NB4 (cell line): ENCODE data around the gene HNRNPU.

Source experiments
- DNase-seq: peaks from one replicate; pipeline ENCODE4 v3.0.0; 2010; ENCODE audit warnings: low read depth
- H3K4me3 ChIP-seq: one replicate; pipeline ENCODE4 v1.5.1; 2011; ENCODE audit warnings: mild to moderate bottlenecking, low read depth, low read length, moderate library complexity
- MYC ChIP-seq: IDR thresholded peaks from 2 replicates; pipeline ENCODE4 v1.6.1; 2011; ENCODE audit warnings: low read depth, low read length
- POLR2A ChIP-seq: IDR thresholded peaks from 2 replicates; pipeline ENCODE4 v1.6.1; 2011; ENCODE audit warnings: mild to moderate bottlenecking; ENCODE audit not compliant: insufficient read length; ENCODE audit errors: extremely low read depth
- TF ChIP-seq, protein P1 (sequence below): IDR thresholded peaks from 2 replicates; pipeline ENCODE4 v1.6.1; 2011; ENCODE audit warnings: low read depth, low read length
- TF ChIP-seq, protein P2 (sequence below): IDR thresholded peaks from one replicate; pipeline ENCODE4 v1.5.1; 2012; ENCODE audit warnings: low read depth, low read length

HNRNPU gene

DNA sequence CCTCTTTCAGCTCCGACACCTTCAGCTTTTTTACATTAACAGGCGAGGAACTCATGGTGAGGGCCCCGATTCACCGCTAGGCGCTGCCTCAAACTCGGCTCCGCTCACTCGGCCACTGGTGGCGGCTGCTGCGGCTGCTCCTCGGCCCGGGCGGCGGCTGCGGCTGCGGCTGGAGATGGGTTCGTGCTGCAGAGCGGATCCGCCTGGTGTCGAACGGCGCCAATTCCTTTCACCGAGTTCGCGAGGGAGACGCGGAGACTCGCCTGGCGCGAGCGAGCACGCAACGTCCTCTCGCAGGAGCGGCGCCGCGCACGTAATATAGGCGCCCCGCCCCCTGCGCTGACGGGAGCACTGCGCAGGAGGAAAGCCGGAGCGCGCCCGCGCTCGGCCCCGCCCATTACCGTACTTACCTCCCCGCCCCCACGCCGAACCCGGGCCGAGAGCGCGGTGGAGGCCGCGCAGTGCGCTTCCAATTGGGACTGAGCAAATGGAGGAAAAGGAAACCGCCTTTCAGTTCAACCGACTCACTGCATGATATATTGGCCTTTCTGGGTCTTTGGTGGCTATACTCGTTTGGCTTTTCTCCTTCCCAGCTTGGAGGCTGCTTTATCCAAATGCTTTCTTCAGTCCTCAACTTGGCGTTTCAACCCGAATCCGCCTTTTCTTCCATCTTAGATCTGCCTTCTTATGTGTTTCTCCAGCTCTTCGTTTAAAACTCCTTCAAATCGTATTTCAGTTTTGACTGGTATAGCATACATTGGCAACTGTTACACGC, at the start of gene HNRNPU:
TSS of gene HNRNPU (minus strand) at position 291 of the 775 bp plus-strand sequence. CDS start at position 55, 236 bp downstream.
- peak within 1 kb of the TSS; percentile 90 for H3K4me3 ChIP-seq
- TF ChIP-seq MYC (peak; percentile 79), POLR2A (peak; percentile 96)
- TF ChIP-seq, protein P1, sequence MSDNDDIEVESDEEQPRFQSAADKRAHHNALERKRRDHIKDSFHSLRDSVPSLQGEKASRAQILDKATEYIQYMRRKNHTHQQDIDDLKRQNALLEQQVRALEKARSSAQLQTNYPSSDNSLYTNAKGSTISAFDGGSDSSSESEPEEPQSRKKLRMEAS = peak; percentile 43
- TF ChIP-seq, protein P2, sequence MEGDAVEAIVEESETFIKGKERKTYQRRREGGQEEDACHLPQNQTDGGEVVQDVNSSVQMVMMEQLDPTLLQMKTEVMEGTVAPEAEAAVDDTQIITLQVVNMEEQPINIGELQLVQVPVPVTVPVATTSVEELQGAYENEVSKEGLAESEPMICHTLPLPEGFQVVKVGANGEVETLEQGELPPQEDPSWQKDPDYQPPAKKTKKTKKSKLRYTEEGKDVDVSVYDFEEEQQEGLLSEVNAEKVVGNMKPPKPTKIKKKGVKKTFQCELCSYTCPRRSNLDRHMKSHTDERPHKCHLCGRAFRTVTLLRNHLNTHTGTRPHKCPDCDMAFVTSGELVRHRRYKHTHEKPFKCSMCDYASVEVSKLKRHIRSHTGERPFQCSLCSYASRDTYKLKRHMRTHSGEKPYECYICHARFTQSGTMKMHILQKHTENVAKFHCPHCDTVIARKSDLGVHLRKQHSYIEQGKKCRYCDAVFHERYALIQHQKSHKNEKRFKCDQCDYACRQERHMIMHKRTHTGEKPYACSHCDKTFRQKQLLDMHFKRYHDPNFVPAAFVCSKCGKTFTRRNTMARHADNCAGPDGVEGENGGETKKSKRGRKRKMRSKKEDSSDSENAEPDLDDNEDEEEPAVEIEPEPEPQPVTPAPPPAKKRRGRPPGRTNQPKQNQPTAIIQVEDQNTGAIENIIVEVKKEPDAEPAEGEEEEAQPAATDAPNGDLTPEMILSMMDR = no peak
- DNase-seq = peak; percentile 97

DNA sequence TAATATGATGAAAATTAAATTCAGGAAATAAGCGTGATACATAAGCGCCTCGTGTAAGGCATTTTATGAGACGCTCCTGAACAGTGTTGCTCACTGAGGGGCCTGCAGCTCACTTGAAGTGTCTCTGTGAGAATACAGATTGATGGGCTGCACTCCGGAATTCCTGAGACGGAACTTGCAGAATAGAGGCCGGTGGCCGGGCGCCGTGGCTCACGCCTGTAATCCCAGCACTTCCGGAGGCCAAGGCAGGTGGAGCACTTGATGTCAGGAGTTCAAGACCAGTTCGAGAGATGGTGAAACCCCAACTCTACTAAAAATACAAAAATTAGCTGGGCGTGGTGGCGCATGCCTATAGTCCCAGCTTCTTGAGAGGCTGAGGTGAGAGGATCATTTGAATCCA, 49.5 kb upstream of the HNRNPU start:
- H3K4me3 ChIP-seq = no peak overlapping the region
- TF ChIP-seq, protein P2 = no peak
- no peak for TF ChIP-seq POLR2A
- TF ChIP-seq MYC = no peak
- TF ChIP-seq, protein P1 = no peak
- no peak for DNase-seq

DNA sequence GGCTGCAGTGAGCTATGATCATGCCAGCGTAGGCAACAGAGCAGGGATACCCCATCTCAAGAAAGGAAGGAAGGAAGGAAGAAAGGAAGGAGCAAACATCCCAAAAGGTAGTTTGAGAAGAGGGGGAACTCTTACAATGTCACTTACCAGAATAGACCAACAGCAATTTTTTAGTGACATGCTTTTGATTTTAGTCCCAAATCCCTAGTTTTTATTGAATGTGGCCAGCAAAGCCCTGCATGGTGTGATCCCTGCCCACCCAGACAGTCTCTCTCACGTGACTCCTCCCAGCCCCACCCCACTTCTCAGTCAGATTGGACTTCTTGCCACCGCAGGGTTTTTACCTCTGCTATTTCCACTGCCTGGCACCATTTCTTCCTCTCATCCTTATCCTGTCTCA, 39.8 kb upstream of the HNRNPU start:
- no peak overlapping the region for H3K4me3 ChIP-seq
- no peak for DNase-seq
- TF ChIP-seq, protein P2 = no peak
- TF ChIP-seq POLR2A = no peak
- TF ChIP-seq MYC = no peak
- TF ChIP-seq, protein P1 = no peak

DNA sequence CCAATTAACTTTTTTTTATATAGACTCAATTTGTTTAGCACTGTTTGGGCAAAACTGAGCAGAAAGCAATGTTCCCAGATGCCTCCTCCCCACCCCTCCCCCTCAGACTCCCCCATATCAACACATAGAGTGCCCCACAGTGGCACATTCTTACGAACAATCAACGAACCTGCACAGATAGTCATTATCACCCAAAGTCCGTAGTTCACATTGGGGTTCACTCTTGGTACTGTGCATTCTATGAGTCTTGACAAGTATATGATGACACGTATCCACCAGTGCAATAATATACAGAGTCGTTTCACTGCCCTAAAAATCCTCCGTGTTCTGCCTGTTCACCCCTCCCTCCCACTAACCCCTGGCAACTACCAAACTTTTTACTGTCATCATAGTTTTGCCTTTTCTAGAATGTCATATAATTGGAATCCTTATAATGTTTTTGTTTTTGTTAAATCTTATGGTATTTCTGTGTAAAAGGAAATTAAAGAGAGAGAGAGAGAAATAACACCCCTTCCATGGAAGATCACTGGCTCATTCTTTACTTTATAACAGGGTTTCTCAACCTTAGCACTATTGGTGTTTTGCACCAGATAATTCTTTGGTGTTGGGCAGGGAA, 37.2 kb upstream of the HNRNPU start:
- peak; percentile 29 for DNase-seq
- H3K4me3 ChIP-seq = no peak overlapping the region
- TF ChIP-seq, protein P2 = no peak
- no peak for TF ChIP-seq POLR2A
- TF ChIP-seq, protein P1 = no peak
- TF ChIP-seq MYC = no peak

DNA sequence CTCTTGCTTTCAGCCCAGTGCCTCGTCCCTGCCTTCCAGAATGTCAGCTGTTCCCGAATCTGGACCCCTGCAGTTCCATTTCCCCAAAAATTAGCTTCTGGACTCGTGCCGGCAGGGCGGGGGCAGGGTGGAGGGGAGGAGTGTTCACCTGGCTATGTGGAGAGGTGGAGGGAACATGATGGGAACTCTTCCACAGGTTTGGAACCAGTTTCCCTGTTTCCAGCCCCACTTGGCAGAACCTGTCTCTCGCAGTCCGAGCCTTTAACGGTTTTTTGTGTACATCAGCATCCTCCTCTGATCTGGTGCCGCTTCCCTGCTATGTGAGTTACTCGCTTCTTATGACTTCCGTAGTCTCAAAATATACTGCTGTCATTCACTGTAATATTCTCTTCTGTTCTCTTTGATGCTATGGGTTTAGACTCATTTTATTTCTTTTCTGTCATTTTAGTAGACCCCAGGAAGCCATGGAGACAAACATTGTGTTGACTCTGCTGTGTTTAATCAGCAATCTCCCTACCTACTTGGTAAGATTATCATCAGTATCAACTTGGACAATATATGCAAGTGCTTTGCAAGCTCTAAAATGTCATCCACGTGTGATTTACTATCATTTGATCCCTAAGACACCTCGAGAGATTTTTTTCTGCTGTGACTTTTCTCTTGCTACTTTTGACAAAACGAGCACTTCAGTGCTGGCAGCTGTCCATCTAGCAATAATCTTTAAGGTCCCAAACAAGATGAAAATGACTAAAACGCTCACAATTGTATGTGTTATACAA, 33.3 kb upstream of the HNRNPU start:
- no peak for DNase-seq
- H3K4me3 ChIP-seq = no peak overlapping the region
- TF ChIP-seq POLR2A = no peak
- TF ChIP-seq, protein P2 = no peak
- no peak for TF ChIP-seq MYC
- TF ChIP-seq, protein P1 = no peak
